Measurements from ENCODE around the gene FRMD4B.

GRCh38 chr3:69126216-69126615, 259.7 kb downstream of the FRMD4B start:
- no peak for TF ChIP-seq CTCF (IDR thresholded peaks at IDR 0.05)
- no peak for TF ChIP-seq POLR2A (IDR thresholded peaks at IDR 0.05)
- no peak for TF ChIP-seq POLR2AphosphoS5 (IDR thresholded peaks at IDR 0.05)
